Keratinocyte (primary cell): ENCODE data around the gene STK32B. TPM values are rescaled to one million over a fixed set of nuclear protein-coding genes. Genes with fewer than 3 reads are reported as not detected.
A peak's percentile ranks its signal among the peaks of the same experiment; 100 is the strongest.

Source experiments
- DNase-seq: peaks from one replicate; pipeline ENCODE4 v3.0.0-alpha.2; 2011; ENCODE audit warnings: low read depth, missing footprints, low spot score
- FAIRE-seq: peaks from 2 replicates; lab custom pipeline; 2011; peaks lifted over from hg19 to GRCh38; lab: Jason Lieb, UNC
- H2AFZ ChIP-seq: 2 replicates; pipeline ENCODE4 v1.6.0; 2012; ENCODE audit warnings: low read length, control low read depth, inconsistent platforms; ENCODE audit not compliant: control insufficient read depth
- H3K27ac ChIP-seq: 2 replicates; pipeline ENCODE4 v1.5.1; 2011; ENCODE audit warnings: low read length; ENCODE audit not compliant: control insufficient read depth, insufficient read depth
- H3K27me3 ChIP-seq: 3 replicates; pipeline ENCODE4 v1.6.0; 2011; ENCODE audit warnings: low read length; ENCODE audit not compliant: control insufficient read depth, insufficient read depth; ENCODE audit errors: extremely low read depth
- H3K36me3 ChIP-seq, 2 experiments: 2 replicates in 1 of 2; 3 replicates in 1 of 2; pipeline ENCODE4 v1.5.1; 2011; ENCODE audit warnings: low read length in 2 of 2, mild to moderate bottlenecking in 1 of 2; ENCODE audit not compliant: control insufficient read depth in 2 of 2, insufficient read depth in 2 of 2; ENCODE audit errors: extremely low read depth in 1 of 2
- H3K4me1 ChIP-seq: 3 replicates; pipeline ENCODE4 v1.5.1; 2011; ENCODE audit warnings: low read length; ENCODE audit not compliant: control insufficient read depth, insufficient read depth; ENCODE audit errors: extremely low read depth
- H3K4me2 ChIP-seq: 3 replicates; pipeline ENCODE4 v1.6.0; 2011; ENCODE audit warnings: low read depth, low read length; ENCODE audit not compliant: control insufficient read depth, insufficient read depth; ENCODE audit errors: extremely low read depth
- H3K4me3 ChIP-seq, 3 experiments: fragments of 200-600 bp in 1 of 3; sonication (generic) in 1 of 3; 2 replicates in 2 of 3; 3 replicates in 1 of 3; pipeline ENCODE4 v1.5.1; 2011 to 2016; ENCODE audit warnings: low read length in 3 of 3, mild to moderate bottlenecking in 3 of 3, control low read depth in 2 of 3, inconsistent platforms in 1 of 3, low read depth in 1 of 3, mixed read lengths in 1 of 3, mixed run types in 1 of 3, moderate library complexity in 1 of 3; ENCODE audit not compliant: control insufficient read depth in 2 of 3, insufficient read depth in 2 of 3; ENCODE audit errors: extremely low read depth in 1 of 3
- H3K79me2 ChIP-seq: 2 replicates; pipeline ENCODE4 v1.6.0; 2012; ENCODE audit warnings: low read length; ENCODE audit not compliant: control insufficient read depth, insufficient read depth
- H3K9ac ChIP-seq: 3 replicates; pipeline ENCODE4 v1.6.0; 2011; ENCODE audit warnings: low read length; ENCODE audit not compliant: control insufficient read depth, insufficient read depth; ENCODE audit errors: extremely low read depth
- H3K9me1 ChIP-seq: 3 replicates; pipeline ENCODE4 v1.6.0; 2011; ENCODE audit warnings: low read length; ENCODE audit not compliant: control insufficient read depth, insufficient read depth; ENCODE audit errors: extremely low read depth
- H3K9me3 ChIP-seq: 2 replicates; pipeline ENCODE4 v1.5.1; 2012; ENCODE audit warnings: low read depth, low read length; ENCODE audit not compliant: control insufficient read depth
- H4K20me1 ChIP-seq: 3 replicates; pipeline ENCODE4 v1.6.0; 2011; ENCODE audit warnings: low read length; ENCODE audit not compliant: control insufficient read depth, insufficient read depth; ENCODE audit errors: extremely low read depth
- CTCF ChIP-seq, 3 experiments: IDR thresholded peaks in 1 of 3; conservative IDR thresholded peaks in 1 of 3; optimal IDR thresholded peaks in 1 of 3; 2 replicates in 2 of 3; 3 replicates in 1 of 3; pipeline versions ENCODE3 to v1.5.1; 2011; ENCODE audit warnings: low read length in 3 of 3, mild to moderate bottlenecking in 3 of 3, moderate library complexity in 2 of 3, control low read depth in 1 of 3, inconsistent platforms in 1 of 3; ENCODE audit not compliant: insufficient read depth in 2 of 3; ENCODE audit errors: extremely low read depth in 1 of 3
- EZH2 ChIP-seq: IDR thresholded peaks from one replicate; pipeline ENCODE4 v1.6.1; 2012; ENCODE audit warnings: inconsistent platforms, mild to moderate bottlenecking, low read length, moderate library complexity
- dilution Hi-C: fragments of 300-500 bp; cut with MboI; formaldehyde crosslinking; loops from one replicate; pipeline ENCODE4 v1.7.0; 2020; ENCODE audit warnings: low sequenced_read_pairs; ENCODE audit not compliant: extremely low pct_ligation_motif_present
- polyA plus RNA-seq, 5 experiments: library from polyadenylated mRNA; depleted of rRNA in 3 of 5; stranded (reverse) in 3 of 5; stranded (forward) in 1 of 5; unstranded in 1 of 5; fragments of >200 nt; gene quantifications; 1 replicate in 1 of 5; 2 replicates in 3 of 5; 3 replicates in 1 of 5; pipeline versions ENCODE4 v1.2.1 to v1.2.3, GENCODE V29; 2011 to 2012; ENCODE audit warnings: missing spikeins in 2 of 5, low read depth in 1 of 5, low replicate concordance in 1 of 5

The STK32B gene
- polyA plus RNA-seq, 1 donor (not counting 4 experiments of a cell fraction or from before 2014, with no cell fraction given) = 3.4 TPM

DNA sequence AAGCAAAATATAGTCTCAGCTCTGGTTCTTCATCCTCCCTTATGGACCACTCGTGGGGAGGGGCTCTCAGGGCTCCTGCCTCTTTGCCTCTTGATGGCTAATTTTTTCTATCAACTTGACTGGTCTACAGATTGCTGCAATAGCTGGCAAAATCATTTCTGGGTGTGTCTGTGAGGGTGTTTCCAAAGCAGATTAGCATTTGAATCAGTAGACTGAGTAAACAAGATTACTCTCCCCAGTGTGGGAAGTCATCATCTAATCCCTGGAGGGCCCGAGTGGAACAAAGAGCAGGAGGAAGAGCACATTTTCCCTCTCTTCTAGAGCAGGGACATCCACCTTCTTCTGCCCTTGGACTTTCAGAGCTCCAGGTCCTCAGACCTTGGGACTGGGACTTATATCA lies 153.5 kb downstream of the STK32B start:
- no peaks in the 10 kb centered on the region for H3K4me1 ChIP-seq
- no peaks in the 10 kb centered on the region for H4K20me1 ChIP-seq
- H3K9me1 ChIP-seq = no peaks in the 10 kb centered on the region
- no peak for TF ChIP-seq EZH2
- no peak for TF ChIP-seq CTCF (optimal IDR thresholded peaks at IDR 0.05 in 1 of 3, IDR thresholded peaks at IDR 0.05 in 1 of 3, conservative IDR thresholded peaks at IDR 0.05 in 1 of 3; ENCODE audit: extremely low read depth in 1 of 3, insufficient read depth in 2 of 3, low read length in 3 of 3)
- no peak overlapping the region for H3K9ac ChIP-seq
- dilution Hi-C loops = no loop called here
- H3K79me2 ChIP-seq = no peaks in the 10 kb centered on the region
- no peak for DNase-seq
- H2AFZ ChIP-seq = no peak overlapping the region
- no peak overlapping the region for H3K27ac ChIP-seq
- no peak for FAIRE-seq
- no peak overlapping the region for H3K4me2 ChIP-seq
- no peaks in the 10 kb centered on the region for H3K36me3 ChIP-seq
- H3K4me3 ChIP-seq = no peak overlapping the region
- no peaks in the 10 kb centered on the region for H3K27me3 ChIP-seq
- no peaks in the 10 kb centered on the region for H3K9me3 ChIP-seq

DNA sequence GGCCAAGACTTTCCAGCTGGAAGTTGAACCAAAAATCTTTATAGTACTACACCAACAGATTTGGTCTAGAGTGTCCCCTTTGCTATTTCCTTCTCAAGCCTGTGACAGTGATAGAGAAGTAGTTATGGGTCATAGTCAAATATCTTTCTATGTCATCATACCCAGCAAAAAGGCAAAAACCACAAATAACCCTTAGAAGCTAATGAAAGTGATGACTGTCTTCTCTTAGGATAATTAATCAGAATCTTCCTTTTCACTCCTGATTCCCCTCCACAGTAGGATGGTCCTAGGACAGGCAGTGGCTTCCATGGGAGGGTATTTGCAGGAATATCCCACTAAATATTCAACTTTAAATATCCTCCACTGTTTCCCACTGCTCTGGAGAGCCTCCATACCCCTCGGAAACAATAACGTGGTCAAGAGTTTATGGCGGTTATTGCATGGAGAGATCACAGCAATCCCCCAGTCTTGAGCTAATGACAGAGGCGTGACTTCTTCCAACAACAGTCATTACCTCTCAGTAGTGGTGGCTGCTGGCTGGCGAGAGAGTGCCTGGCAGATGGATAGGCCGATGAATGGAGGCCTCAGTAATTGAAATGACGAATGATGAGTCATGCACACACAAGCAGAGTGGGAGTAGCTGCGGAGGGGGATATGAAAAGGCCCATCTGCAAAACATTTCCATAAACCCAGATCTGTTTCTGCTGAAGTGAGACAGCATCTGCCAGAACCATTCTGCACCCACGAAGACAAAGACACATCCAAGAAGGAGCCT lies 154.9 kb downstream of the STK32B start:
- H3K9me3 ChIP-seq = no peaks in the 10 kb centered on the region
- FAIRE-seq (peak; percentile 5), DNase-seq (no peak)
- no peaks in the 10 kb centered on the region for H3K79me2 ChIP-seq
- no peaks in the 10 kb centered on the region for H3K4me1 ChIP-seq
- dilution Hi-C loops = no loop called here
- H4K20me1 ChIP-seq = no peaks in the 10 kb centered on the region
- H3K9me1 ChIP-seq = no peaks in the 10 kb centered on the region
- H3K4me3 ChIP-seq = no peak overlapping the region
- no peak overlapping the region for H3K9ac ChIP-seq
- no peak overlapping the region for H3K27ac ChIP-seq
- no peak for TF ChIP-seq EZH2
- no peak for TF ChIP-seq CTCF (optimal IDR thresholded peaks at IDR 0.05 in 1 of 3, IDR thresholded peaks at IDR 0.05 in 1 of 3, conservative IDR thresholded peaks at IDR 0.05 in 1 of 3; ENCODE audit: extremely low read depth in 1 of 3, insufficient read depth in 2 of 3, low read length in 3 of 3)
- no peak overlapping the region for H2AFZ ChIP-seq
- no peaks in the 10 kb centered on the region for H3K27me3 ChIP-seq
- no peak overlapping the region for H3K4me2 ChIP-seq
- H3K36me3 ChIP-seq = no peaks in the 10 kb centered on the region
